ENCODE data around the gene RFPL4A. TPM values are rescaled to one million over a fixed set of nuclear protein-coding genes. Genes with fewer than 3 reads are reported as not detected.
A peak's percentile ranks its signal among the peaks of the same experiment; 100 is the strongest.

The RFPL4A gene
- total and polyA plus RNA-seq, 2 of the 13 experiments (the other 11 are each of a cell fraction or from before 2014, with no cell fraction given), result not detected

- TF ChIP-seq ZBTB7A (CRISPR knock-in tag; IDR thresholded peaks at IDR 0.05) (no peak), DPF2 (CRISPR knock-in tag; IDR thresholded peaks at IDR 0.05; ENCODE audit: borderline replicate concordance, low read depth) (no peak), ARID3A (IDR thresholded peaks at IDR 0.05; ENCODE audit: low read depth, low read length) (no peak), RBM39 (IDR thresholded peaks at IDR 0.05; ENCODE audit: low read depth, low read length, poor library complexity, severe bottlenecking) (no peak), ZBTB21 (CRISPR knock-in tag; IDR thresholded peaks at IDR 0.05) (peak; percentile 85)
These were observed 38.6 kb upstream of the RFPL4A start (continued) for GRCh38 chr19:55720214-55720746.

DNA sequence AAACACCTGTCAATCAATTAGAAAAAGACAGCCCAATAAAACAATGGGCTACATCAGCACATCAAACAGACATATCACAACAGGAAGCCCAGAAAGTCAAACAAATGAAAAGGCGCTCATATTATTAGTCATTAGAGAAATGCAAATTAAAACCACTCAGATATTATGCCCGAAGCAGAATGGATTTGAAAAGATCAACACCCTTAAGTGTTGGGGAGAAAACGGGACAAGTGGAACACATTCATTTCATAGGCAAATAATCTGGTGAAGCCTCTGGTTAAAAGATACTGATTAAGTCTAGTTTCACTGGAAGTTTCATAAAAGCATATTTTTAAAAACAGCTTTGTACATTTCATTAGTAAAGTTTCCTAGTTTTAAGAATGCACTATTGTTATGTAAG lies 38.1 kb upstream of the RFPL4A start:
- Histone ChIP-seq H3K36me3 (replicated peaks in 1 of 2; ENCODE audit: control insufficient read depth in 1 of 2, insufficient read depth in 2 of 2, low read length in 2 of 2) (no peaks in the 10 kb centered on the region), H3K79me2 (ENCODE audit: insufficient read depth, low read length) (no peaks in the 10 kb centered on the region), H3K27me3 (ENCODE audit: control insufficient read depth in 1 of 2, insufficient read depth in 2 of 2, low read length in 2 of 2) (peaks cover 2 to 13% of the 10 kb centered on the region in 2 experiments; a peak in 3 of 5 replicates), H3K4me1 (ENCODE audit: insufficient read depth, low read length) (peaks cover 7% of the 10 kb centered on the region; the same call in 1 of the 2 replicates), H3K9me3 (ENCODE audit: low read length) (peaks cover 9% of the 10 kb centered on the region; the same call in 1 of the 2 replicates), H3K9ac (ENCODE audit: insufficient read depth, low read depth, low read length) (no peak overlapping the region), H2AFZ (ENCODE audit: low read length) (no peak overlapping the region), H3K27ac (ENCODE audit: extremely low read length, insufficient read depth, low read length) (no peak overlapping the region), H3K4me3 (replicated peaks in 1 of 3; ENCODE audit: insufficient read depth in 1 of 3, low read depth in 2 of 3, low read length in 3 of 3) (no peak overlapping the region), H4K20me1 (ENCODE audit: insufficient read depth, low read length) (no peaks in the 10 kb centered on the region), H3K4me2 (ENCODE audit: low read depth, low read length) (no peak overlapping the region)
- FAIRE-seq (no peak), DNase-seq (ENCODE audit: low spot score) (no peak), ATAC-seq (no peak)
- TF ChIP-seq ZNF780A (CRISPR knock-in tag; IDR thresholded peaks at IDR 0.05), result no peak
- no TSS peak for BruUV-seq (replicated peaks)
- 21% methylated on average over 3 of the region's 3 CpGs for WGBS (ENCODE audit: low lambda C conversion rate)
- intact Hi-C loops (cut with micrococcal nuclease; ENCODE audit: unreplicated experiment) (no loop called here), in situ Hi-C loops (cut with HindIII; ENCODE audit: extremely low pct_ligation_motif_present, low pct_unique_long_range_greater_than_20kb) (no loop called here)
- POLR2A ChIA-PET, result no interaction called here
- CTCF ChIA-PET (ENCODE audit: low intra/inter-chr PET ratio, low total read pairs), result no interaction called here
